K562 (cell line): Measurements from ENCODE around the gene SERTAD1. TPM values are rescaled to one million over a fixed set of nuclear protein-coding genes. Genes with fewer than 3 reads are reported as not detected.

Experiments used
- BCL6 ChIP-seq: fragments of 250-450 bp; sonication (Bioruptor Pico); IDR thresholded peaks from 2 replicates; pipeline ENCODE4 v1.4.0; 2020
- CAMTA2 ChIP-seq: fragments of 250-450 bp; sonication (Bioruptor Pico); conservative IDR thresholded peaks from 2 replicates; pipeline ENCODE4 v1.5.1; 2022
- CBFA2T2 ChIP-seq: fragments of 450-650 bp; conservative IDR thresholded peaks from 2 replicates; pipeline ENCODE4 v1.6.1; 2017; ENCODE audit warnings: mild to moderate bottlenecking
- CREB5 ChIP-seq: fragments of 250-450 bp; sonication (Bioruptor Pico); IDR thresholded peaks from 2 replicates; pipeline ENCODE4 v1.5.0; 2020; ENCODE audit warnings: mild to moderate bottlenecking
- FOXM1 ChIP-seq, 2 experiments: fragments of 450-650 bp in 1 of 2; sonication (generic) in 1 of 2; formaldehyde crosslinking in 1 of 2; IDR thresholded peaks; 2 replicates each; pipeline versions ENCODE4 v1.6.1 to v1.9.0; 2017 to 2022; ENCODE audit warnings: low read depth in 2 of 2, mild to moderate bottlenecking in 2 of 2, missing genetic modification reagents in 1 of 2, moderate library complexity in 1 of 2
- HBP1 ChIP-seq: fragments of 450-650 bp; formaldehyde crosslinking; IDR thresholded peaks from 2 replicates; pipeline ENCODE4 v1.4.0; 2022; ENCODE audit warnings: missing genetic modification characterization
- HMGXB4 ChIP-seq: sonication (generic); formaldehyde crosslinking; IDR thresholded peaks from 2 replicates; pipeline ENCODE4 v1.8.1; 2023; ENCODE audit warnings: mild to moderate bottlenecking, missing genetic modification reagents
- HNRNPK ChIP-seq: fragments of 200-400 bp; formaldehyde crosslinking; IDR thresholded peaks from one replicate; pipeline ENCODE4 v1.6.1; 2018; ENCODE audit warnings: mild to moderate bottlenecking, low read depth, low read length; ENCODE audit not compliant: poor library complexity, severe bottlenecking
- KLF16 ChIP-seq: IDR thresholded peaks from 2 replicates; pipeline ENCODE4 v1.6.1; 2016; ENCODE audit warnings: antibody characterized with exemption
- MCM7 ChIP-seq, 2 experiments: fragments of 450-650 bp; IDR thresholded peaks; 2 replicates each; pipeline ENCODE4 v1.6.1; 2016 to 2018
- PCBP2 ChIP-seq: fragments of 200-400 bp; formaldehyde crosslinking; IDR thresholded peaks from 2 replicates; pipeline ENCODE4 v1.6.1; 2018; ENCODE audit warnings: low read length, low read depth, mild to moderate bottlenecking, moderate library complexity; ENCODE audit not compliant: poor library complexity, severe bottlenecking
- PHF21A ChIP-seq: fragments of 450-650 bp; IDR thresholded peaks from 2 replicates; pipeline ENCODE4 v1.6.1; 2017; ENCODE audit warnings: low read depth, borderline replicate concordance
- STAT5A ChIP-seq: IDR thresholded peaks from 2 replicates; pipeline ENCODE4 v1.6.1; 2012; ENCODE audit warnings: low read length, inconsistent platforms, borderline replicate concordance
- TAF15 ChIP-seq: fragments of 200-400 bp; formaldehyde crosslinking; IDR thresholded peaks from 2 replicates; pipeline ENCODE4 v1.6.1; 2017; ENCODE audit warnings: mild to moderate bottlenecking, low read depth, low read length, moderate library complexity
- TFAM ChIP-seq: fragments of 250-450 bp; sonication (Bioruptor Pico); conservative IDR thresholded peaks from 2 replicates; pipeline ENCODE4 v1.5.0; 2021; ENCODE audit warnings: mild to moderate bottlenecking, moderate library complexity
- TOE1 ChIP-seq, 2 experiments: fragments of 450-650 bp in 1 of 2; sonication (generic) in 1 of 2; formaldehyde crosslinking in 1 of 2; IDR thresholded peaks; 2 replicates each; pipeline versions ENCODE4 v1.7.1 to v1.8.0; 2016 to 2022; ENCODE audit warnings: borderline replicate concordance in 2 of 2, mild to moderate bottlenecking in 2 of 2, antibody characterized with exemption in 1 of 2, inconsistent platforms in 1 of 2, low read depth in 1 of 2, missing genetic modification reagents in 1 of 2, moderate library complexity in 1 of 2
- TRIM25 ChIP-seq: fragments of 450-650 bp; IDR thresholded peaks from 2 replicates; pipeline ENCODE4 v1.7.0; 2016; ENCODE audit warnings: borderline replicate concordance
- ZNF764 ChIP-seq: fragments of 250-450 bp; sonication (Bioruptor Pico); IDR thresholded peaks from 2 replicates; pipeline ENCODE4 v1.4.0; 2020; ENCODE audit warnings: low read depth, mild to moderate bottlenecking, moderate library complexity
- ZNF785 ChIP-seq: fragments of 250-450 bp; sonication (Bioruptor Pico); IDR thresholded peaks from 2 replicates; pipeline ENCODE4 v1.4.0; 2020; ENCODE audit warnings: mild to moderate bottlenecking
- polyA plus RNA-seq, 8 experiments: library from polyadenylated mRNA; depleted of rRNA in 4 of 8; stranded (reverse) in 5 of 8; unstranded in 3 of 8; fragments of >200 nt; fragmentation: Nextera tagmentation in 2 of 8; fragmentation: Illumina TruSeq in 1 of 8; extraction: Ambion mirVana in 2 of 8; extraction: Trizol in 1 of 8; gene quantifications; 2 replicates each; pipeline versions ENCODE4 v1.2.1 to v1.2.3, GENCODE V29; 2011 to 2014; ENCODE audit warnings: inconsistent platforms in 1 of 8, missing spikeins in 1 of 8
- total RNA-seq, 7 experiments: library from RNA; depleted of rRNA in 6 of 7; stranded (reverse); fragments of >200 nt in 6 of 7; fragmentation: Illumina TruSeq in 2 of 7; extraction: Trizol in 2 of 7; gene quantifications; 2 replicates each; pipeline versions ENCODE4 v1.2.1 to v1.2.3, GENCODE V29; 2011 to 2021; ENCODE audit warnings: low replicate concordance in 1 of 7

SERTAD1 gene
- total and polyA plus RNA-seq, 9 of the 15 experiments (the other 6 are each of a cell fraction or from before 2014, with no cell fraction given), result 0.15 to 8.7 (median 4.9) TPM

- TF ChIP-seq TRIM25 (peak; percentile 50; the same call in 1 of the 2 replicates), MCM7 (IDR thresholded peaks at IDR 0.05) (no peak), BCL6 (no peak), CREB5 (CRISPR knock-in tag) (no peak), ZNF785 (CRISPR knock-in tag) (no peak), HMGXB4 (CRISPR knock-in tag) (no peak; the same call in 1 of the 2 replicates), HNRNPK (no peak), FOXM1 (IDR thresholded peaks at IDR 0.05; ENCODE audit: low read depth) (peak; percentile 85), FOXM1 (CRISPR knock-in tag; IDR thresholded peaks at IDR 0.05; ENCODE audit: low read depth) (no peak), PHF21A (peak; percentile 66; the same call in 1 of the 2 replicates), ZNF764 (CRISPR knock-in tag) (no peak), STAT5A (peak; percentile 85), HBP1 (CRISPR knock-in tag) (0 out of 2 replicates have a peak, but pooled peaks have one; percentile 2), TOE1 (IDR thresholded peaks at IDR 0.05; ENCODE audit: borderline replicate concordance) (peak; percentile 62; the same call in 1 of the 2 replicates), TOE1 (CRISPR knock-in tag; IDR thresholded peaks at IDR 0.05; ENCODE audit: borderline replicate concordance, low read depth) (0 out of 2 replicates have a peak, but pooled peaks have one; percentile 25), CAMTA2 (CRISPR knock-in tag) (no peak), KLF16 (peak; percentile 96), CBFA2T2 (peak; percentile 98), TAF15 (no peak), PCBP2 (no peak), TFAM (CRISPR knock-in tag) (no peak)
Observed at GRCh38 chr19:40464059-40465024, 38.5 kb upstream of the SERTAD1 start (continued).
